ACC112 (cell line): ENCODE data around the gene DEGS2.

Experiments
- H2AFZ ChIP-seq: fragments of 200-600 bp; sonication (generic); one replicate; pipeline ENCODE4 v1.6.0; 2017; ENCODE audit warnings: antibody characterized with exemption, low read length; ENCODE audit not compliant: unreplicated experiment
- H3K27ac ChIP-seq: fragments of 200-600 bp; sonication (generic); 2 replicates; pipeline ENCODE4 v1.5.1; 2014; ENCODE audit warnings: low read depth, mild to moderate bottlenecking, antibody characterized with exemption, low read length, moderate library complexity
- H3K27me3 ChIP-seq: fragments of 200-600 bp; sonication (generic); 2 replicates; pipeline ENCODE4 v1.6.1; 2014; ENCODE audit warnings: mild to moderate bottlenecking, antibody characterized with exemption, low read length, moderate library complexity, mixed read lengths; ENCODE audit not compliant: insufficient read depth
- H3K36me3 ChIP-seq: fragments of 200-600 bp; sonication (generic); 2 replicates; pipeline ENCODE4 v1.6.1; 2016; ENCODE audit warnings: mild to moderate bottlenecking, antibody characterized with exemption, low read length, moderate library complexity, mixed read lengths; ENCODE audit not compliant: insufficient read depth
- H3K4me1 ChIP-seq: fragments of 200-600 bp; sonication (generic); one replicate; pipeline ENCODE4 v1.6.1; 2016; ENCODE audit warnings: low read length, mixed read lengths; ENCODE audit not compliant: insufficient read depth, unreplicated experiment, control insufficient read depth
- H3K4me3 ChIP-seq: fragments of 200-600 bp; sonication (generic); 2 replicates; pipeline ENCODE4 v1.5.1; 2014; ENCODE audit warnings: mild to moderate bottlenecking, low read depth, low read length
- H3K79me2 ChIP-seq: fragments of 200-600 bp; sonication (generic); one replicate; pipeline ENCODE4 v1.6.0; 2016; ENCODE audit warnings: low read length; ENCODE audit not compliant: control insufficient read depth, unreplicated experiment, insufficient read depth

The DEGS2 gene

GRCh38 chr14:100130521-100130920 lies 28.9 kb downstream of the DEGS2 start:
- H3K79me2 ChIP-seq: no peaks in the 10 kb centered on the region
- H3K27ac ChIP-seq: no peak overlapping the region
- no peaks in the 10 kb centered on the region for H3K27me3 ChIP-seq
- H2AFZ ChIP-seq: no peak overlapping the region
- no peak overlapping the region for H3K4me3 ChIP-seq
- H3K4me1 ChIP-seq: peaks cover 24% of the 10 kb centered on the region
- no peaks in the 10 kb centered on the region for H3K36me3 ChIP-seq

DNA sequence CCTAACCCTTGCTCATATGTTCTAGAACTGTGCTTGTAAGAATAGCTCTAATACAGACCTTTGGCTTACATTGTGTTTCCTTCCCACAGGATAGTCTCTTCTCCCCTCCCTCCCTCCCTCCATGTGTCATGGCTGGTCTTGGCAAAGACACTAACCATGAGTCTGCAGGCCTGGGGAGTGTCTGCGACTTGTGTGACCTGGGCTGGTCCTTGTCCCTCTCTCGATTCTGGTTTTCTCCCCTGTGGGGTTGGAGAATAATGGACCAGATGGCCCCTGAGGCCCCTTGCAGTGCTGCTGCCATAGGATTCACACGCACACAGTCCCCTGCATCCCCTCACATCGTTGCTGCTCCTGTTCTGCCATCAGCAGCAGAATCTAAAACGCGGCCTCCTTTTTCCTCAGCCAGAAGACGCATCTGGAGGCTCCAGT lies 30.3 kb downstream of the DEGS2 start:
- Histone ChIP-seq H3K27ac (peak overlapping the region; percentile 29; the same call in 1 of the 2 replicates), H3K36me3 (no peaks in the 10 kb centered on the region), H3K27me3 (no peaks in the 10 kb centered on the region), H2AFZ (no peak overlapping the region), H3K4me3 (no peak overlapping the region), H3K4me1 (peaks cover 24% of the 10 kb centered on the region), H3K79me2 (no peaks in the 10 kb centered on the region)

GRCh38 chr14:100128688-100129087 lies 30.8 kb downstream of the DEGS2 start:
- Histone ChIP-seq H2AFZ (no peak overlapping the region), H3K27ac (peak overlapping the region; percentile 29), H3K4me3 (no peak overlapping the region), H3K4me1 (peaks cover 24% of the 10 kb centered on the region), H3K79me2 (no peaks in the 10 kb centered on the region), H3K36me3 (no peaks in the 10 kb centered on the region), H3K27me3 (no peaks in the 10 kb centered on the region)

- no peaks in the 10 kb centered on the region for H3K36me3 ChIP-seq
- H3K27ac ChIP-seq: no peak overlapping the region
- H2AFZ ChIP-seq: no peak overlapping the region
- peaks cover 24% of the 10 kb centered on the region for H3K4me1 ChIP-seq
- no peak overlapping the region for H3K4me3 ChIP-seq
- H3K27me3 ChIP-seq: no peaks in the 10 kb centered on the region
- H3K79me2 ChIP-seq: no peaks in the 10 kb centered on the region
These were observed 31.5 kb downstream of the DEGS2 start for GRCh38 chr14:100127853-100128455.

DNA sequence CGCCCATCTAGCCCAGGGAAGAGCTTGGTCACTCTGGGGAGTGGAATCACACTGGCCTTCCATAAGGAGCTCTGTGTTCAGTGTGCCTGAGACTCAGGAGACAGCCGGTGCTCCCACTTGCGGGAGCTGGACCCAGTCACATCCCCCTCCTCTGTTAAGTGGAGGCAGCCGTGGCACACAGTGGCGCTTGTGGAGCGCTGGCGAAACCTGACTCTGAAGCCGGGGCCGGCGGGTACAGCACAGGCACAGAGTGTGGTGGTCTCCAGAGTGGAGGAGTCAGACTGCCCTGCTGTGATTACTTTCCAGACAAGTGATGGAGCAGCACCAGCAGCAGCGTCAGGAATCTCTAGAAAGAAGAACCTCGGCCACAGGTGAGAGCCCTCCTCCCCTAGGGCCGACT lies 33.0 kb downstream of the DEGS2 start:
- no peaks in the 10 kb centered on the region for H3K79me2 ChIP-seq
- H3K36me3 ChIP-seq: no peaks in the 10 kb centered on the region
- H3K4me3 ChIP-seq: no peak overlapping the region
- no peaks in the 10 kb centered on the region for H3K27me3 ChIP-seq
- H2AFZ ChIP-seq: no peak overlapping the region
- peaks cover 12% of the 10 kb centered on the region for H3K4me1 ChIP-seq
- no peak overlapping the region for H3K27ac ChIP-seq

DNA sequence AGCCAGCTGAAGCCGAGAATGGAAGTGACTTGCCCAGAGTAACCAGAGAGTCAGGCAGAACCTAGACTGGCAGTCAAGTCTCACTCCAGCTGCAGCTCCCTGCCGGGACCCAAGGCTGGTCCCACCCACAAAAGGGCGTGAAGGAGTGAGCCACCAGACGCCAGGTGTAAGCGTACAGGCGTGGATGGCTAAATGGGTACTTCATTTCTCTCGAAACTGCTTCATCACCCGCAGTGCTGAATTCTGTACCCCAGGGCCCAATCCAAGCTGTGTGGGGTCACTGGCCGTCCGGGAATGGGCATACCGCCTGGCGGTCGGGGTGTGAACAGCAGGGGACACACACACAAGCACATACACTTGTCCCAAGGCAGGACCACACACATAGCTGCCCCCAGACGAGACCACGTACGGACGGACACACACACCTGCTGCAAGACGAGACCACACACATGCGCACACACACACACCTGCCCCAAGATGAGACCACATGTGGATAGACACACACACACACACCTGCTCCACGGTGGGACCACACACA lies 34.8 kb downstream of the DEGS2 start:
- Histone ChIP-seq H3K27ac (no peak overlapping the region), H3K27me3 (no peaks in the 10 kb centered on the region), H3K4me3 (no peak overlapping the region), H3K4me1 (peaks cover 12% of the 10 kb centered on the region), H3K79me2 (no peaks in the 10 kb centered on the region), H3K36me3 (no peaks in the 10 kb centered on the region), H2AFZ (no peak overlapping the region)

DNA sequence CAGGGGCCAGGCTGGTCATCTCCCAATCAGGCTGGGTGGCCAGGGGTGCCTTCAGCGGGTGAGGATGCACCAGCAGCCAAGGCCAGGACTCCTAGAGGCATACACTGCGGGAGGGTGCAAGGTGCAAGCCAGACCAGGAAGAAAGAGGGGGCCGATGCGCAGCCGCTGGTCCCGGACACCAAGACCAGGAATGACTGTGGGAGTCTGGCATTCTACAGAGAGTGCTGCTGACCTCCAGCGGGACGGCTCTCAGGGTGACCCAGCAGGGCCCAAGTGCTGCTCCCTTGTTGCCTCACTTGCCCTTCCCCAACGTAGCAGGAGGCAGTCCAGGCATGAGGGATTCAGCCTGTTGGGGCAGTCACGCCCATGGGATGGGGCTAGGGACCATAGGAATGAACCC lies 35.8 kb downstream of the DEGS2 start:
- no peak overlapping the region for H3K4me3 ChIP-seq
- no peaks in the 10 kb centered on the region for H3K36me3 ChIP-seq
- no peaks in the 10 kb centered on the region for H3K79me2 ChIP-seq
- no peak overlapping the region for H3K27ac ChIP-seq
- H2AFZ ChIP-seq: no peak overlapping the region
- H3K4me1 ChIP-seq: peaks cover 2% of the 10 kb centered on the region
- no peaks in the 10 kb centered on the region for H3K27me3 ChIP-seq

DNA sequence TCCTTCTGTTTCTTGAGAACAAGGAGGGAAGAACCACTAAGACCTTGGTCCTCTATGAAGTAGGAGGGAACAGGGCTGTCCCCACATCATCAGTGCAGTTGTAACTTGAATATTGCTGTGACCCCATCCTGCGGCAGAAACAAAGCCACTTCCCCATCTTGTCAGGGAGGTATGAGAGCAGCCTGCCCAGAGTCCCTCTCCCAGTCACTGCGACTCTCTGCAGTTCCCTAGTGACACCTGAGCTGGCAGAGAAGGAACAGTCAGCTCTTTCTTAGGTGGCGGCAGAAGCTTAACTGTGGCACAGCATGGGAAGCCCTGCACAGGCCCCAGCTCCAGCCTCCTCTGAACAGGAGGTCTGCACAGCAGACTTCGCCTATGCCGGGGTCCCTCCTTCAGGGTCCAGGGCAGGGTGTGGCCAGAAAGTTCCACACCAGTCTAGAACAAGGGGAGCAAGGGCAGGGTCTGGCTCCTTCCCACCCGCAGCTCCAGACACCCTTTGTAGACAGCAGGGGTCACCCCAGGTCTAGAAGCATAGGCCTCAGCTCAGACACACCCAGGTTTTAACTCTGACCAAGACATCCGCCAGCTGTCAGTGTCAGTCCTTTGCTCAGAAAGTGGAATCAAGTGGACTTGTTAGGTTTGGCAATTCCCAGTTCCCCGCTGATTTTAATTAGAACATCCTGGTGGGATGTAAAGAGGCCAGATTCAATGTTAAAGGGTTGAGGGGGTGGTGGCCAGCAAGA lies 36.8 kb downstream of the DEGS2 start:
- no peaks in the 10 kb centered on the region for H3K4me1 ChIP-seq
- H3K79me2 ChIP-seq: no peaks in the 10 kb centered on the region
- H2AFZ ChIP-seq: no peak overlapping the region
- H3K27ac ChIP-seq: no peak overlapping the region
- no peaks in the 10 kb centered on the region for H3K27me3 ChIP-seq
- no peaks in the 10 kb centered on the region for H3K36me3 ChIP-seq
- no peak overlapping the region for H3K4me3 ChIP-seq

DNA sequence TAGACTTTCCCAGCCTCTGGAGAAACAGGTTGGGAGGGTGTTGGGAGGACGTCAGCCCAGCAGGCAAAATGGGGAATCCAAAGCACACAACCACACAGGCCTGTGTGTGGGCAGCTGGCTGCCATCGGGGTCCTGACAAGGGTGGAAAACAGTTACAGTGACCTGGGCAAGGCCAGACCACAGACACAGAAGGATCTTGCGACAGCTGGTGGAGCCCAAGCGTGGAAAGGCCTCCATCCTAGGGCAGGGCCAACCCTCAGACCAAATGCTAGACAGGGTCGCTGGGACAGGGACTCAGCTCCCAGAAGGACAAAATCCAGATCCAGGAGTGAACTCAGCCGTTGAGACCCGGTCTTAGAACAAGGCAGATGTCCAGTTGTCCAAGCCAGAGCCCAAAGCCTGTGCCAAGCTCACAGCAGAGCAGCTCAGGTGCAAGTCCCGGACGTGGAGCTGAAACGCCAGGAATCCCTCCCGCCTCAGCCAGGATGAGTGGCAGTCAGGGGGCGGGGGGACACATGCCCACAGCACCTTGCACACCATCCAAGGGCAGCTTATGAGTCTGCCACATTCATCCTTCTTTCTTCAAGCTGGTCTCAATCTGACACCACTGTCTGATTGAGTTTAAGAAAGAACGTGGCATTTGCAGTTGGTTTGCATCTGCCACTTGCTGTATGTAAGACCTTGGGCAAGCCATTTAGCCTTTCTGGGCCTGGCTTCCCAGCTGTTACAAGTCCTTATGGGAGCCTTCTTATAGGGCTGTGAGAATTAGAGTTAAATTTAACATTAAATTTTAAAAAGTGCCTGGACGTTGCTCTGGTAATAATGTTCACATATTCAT lies 37.6 kb downstream of the DEGS2 start:
- no peaks in the 10 kb centered on the region for H3K79me2 ChIP-seq
- no peak overlapping the region for H3K4me3 ChIP-seq
- no peaks in the 10 kb centered on the region for H3K36me3 ChIP-seq
- H3K27me3 ChIP-seq: no peaks in the 10 kb centered on the region
- H2AFZ ChIP-seq: no peak overlapping the region
- H3K4me1 ChIP-seq: no peaks in the 10 kb centered on the region
- H3K27ac ChIP-seq: no peak overlapping the region

GRCh38 chr14:100120522-100121269 lies 38.7 kb downstream of the DEGS2 start:
- H3K79me2 ChIP-seq: no peaks in the 10 kb centered on the region
- no peaks in the 10 kb centered on the region for H3K4me1 ChIP-seq
- H3K27me3 ChIP-seq: no peaks in the 10 kb centered on the region
- H3K36me3 ChIP-seq: no peaks in the 10 kb centered on the region
- H3K27ac ChIP-seq: no peak overlapping the region
- H3K4me3 ChIP-seq: no peak overlapping the region
- H2AFZ ChIP-seq: no peak overlapping the region
